Parathyroid adenoma (tissue), 2 donors: ENCODE measurements around the gene SNX7.
A peak's percentile ranks its signal among the peaks of the same experiment; 100 is the strongest.

ENCODE experiments used
- H2AFZ ChIP-seq: fragments of 300-600 bp; sonication (generic); one replicate; pipeline ENCODE4 v1.7.0; 2017; ENCODE audit warnings: antibody characterized with exemption, mild to moderate bottlenecking
- H3K27ac ChIP-seq: fragments of 300-600 bp; sonication (generic); one replicate; pipeline ENCODE4 v1.7.0; 2017
- H3K27me3 ChIP-seq: fragments of 300-600 bp; sonication (generic); one replicate; pipeline ENCODE4 v1.7.0; 2017; ENCODE audit warnings: low read length; ENCODE audit not compliant: control insufficient read depth, insufficient read depth
- H3K36me3 ChIP-seq: fragments of 300-600 bp; sonication (generic); one replicate; pipeline ENCODE4 v1.7.0; 2017; ENCODE audit warnings: low read length; ENCODE audit not compliant: control insufficient read depth, insufficient read depth
- H3K4me1 ChIP-seq: fragments of 300-600 bp; sonication (generic); one replicate; pipeline ENCODE4 v1.7.0; 2017; ENCODE audit warnings: control low read depth
- H3K4me2 ChIP-seq: fragments of 300-600 bp; sonication (generic); one replicate; pipeline ENCODE4 v1.7.0; 2017; ENCODE audit warnings: low read length
- H3K4me3 ChIP-seq: fragments of 300-600 bp; sonication (generic); one replicate; pipeline ENCODE4 v1.7.0; 2017; ENCODE audit warnings: low read depth, low read length
- H3K79me2 ChIP-seq: fragments of 300-600 bp; sonication (generic); one replicate; pipeline ENCODE4 v1.7.0; 2017; ENCODE audit warnings: control low read depth
- H3K9ac ChIP-seq: fragments of 300-600 bp; sonication (generic); one replicate; pipeline ENCODE4 v1.7.0; 2017; ENCODE audit warnings: mild to moderate bottlenecking
- H3K9me3 ChIP-seq: fragments of 300-600 bp; sonication (generic); one replicate; pipeline ENCODE4 v1.7.0; 2017; ENCODE audit warnings: low read length; ENCODE audit not compliant: control insufficient read depth
- CTCF ChIP-seq: fragments of 300-600 bp; sonication (generic); IDR thresholded peaks from one replicate; pipeline ENCODE4 v1.7.0; 2017; ENCODE audit warnings: antibody characterized with exemption, mild to moderate bottlenecking
- donor health status: primary hyperparathyroidism.

Gene SNX7

DNA sequence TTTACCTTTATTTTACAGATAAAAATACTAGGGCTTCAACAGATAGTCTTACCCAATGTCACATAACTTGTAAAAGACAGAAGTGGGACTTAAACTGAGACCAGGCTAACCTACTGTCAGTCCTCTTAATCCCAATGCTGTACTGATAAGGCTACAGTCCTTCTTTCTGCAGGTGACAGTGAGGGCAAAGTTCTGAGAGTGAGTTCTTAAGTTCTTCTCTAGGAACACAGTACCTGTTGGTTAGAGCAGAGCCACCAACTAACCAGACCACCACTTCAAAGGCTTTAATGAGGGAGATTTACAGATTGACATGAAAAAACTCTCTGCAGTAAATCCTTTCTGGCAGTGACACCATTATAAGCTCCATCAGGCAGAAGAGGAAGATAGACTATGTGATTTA, 74.2 kb downstream of the SNX7 start:
- H3K4me3 ChIP-seq, result no peak overlapping the region
- no peaks in the 10 kb centered on the region for H3K36me3 ChIP-seq
- H3K27me3 ChIP-seq, result no peaks in the 10 kb centered on the region
- H3K27ac ChIP-seq, result no peak overlapping the region
- no peaks in the 10 kb centered on the region for H3K4me1 ChIP-seq
- no peaks in the 10 kb centered on the region for H3K79me2 ChIP-seq
- no peak overlapping the region for H3K4me2 ChIP-seq
- H3K9ac ChIP-seq, result no peak overlapping the region
- H3K9me3 ChIP-seq, result no peaks in the 10 kb centered on the region
- H2AFZ ChIP-seq, result no peak overlapping the region
- TF ChIP-seq CTCF, result no peak

- no peaks in the 10 kb centered on the region for H3K4me1 ChIP-seq
- TF ChIP-seq CTCF, result no peak
- H3K4me2 ChIP-seq, result no peak overlapping the region
- H3K27me3 ChIP-seq, result no peaks in the 10 kb centered on the region
- no peak overlapping the region for H3K4me3 ChIP-seq
- H2AFZ ChIP-seq, result no peak overlapping the region
- H3K9me3 ChIP-seq, result no peaks in the 10 kb centered on the region
- H3K9ac ChIP-seq, result no peak overlapping the region
- no peak overlapping the region for H3K27ac ChIP-seq
- no peaks in the 10 kb centered on the region for H3K36me3 ChIP-seq
- H3K79me2 ChIP-seq, result no peaks in the 10 kb centered on the region
Observed at GRCh38 chr1:98737835-98738234, 76.3 kb downstream of the SNX7 start.

DNA sequence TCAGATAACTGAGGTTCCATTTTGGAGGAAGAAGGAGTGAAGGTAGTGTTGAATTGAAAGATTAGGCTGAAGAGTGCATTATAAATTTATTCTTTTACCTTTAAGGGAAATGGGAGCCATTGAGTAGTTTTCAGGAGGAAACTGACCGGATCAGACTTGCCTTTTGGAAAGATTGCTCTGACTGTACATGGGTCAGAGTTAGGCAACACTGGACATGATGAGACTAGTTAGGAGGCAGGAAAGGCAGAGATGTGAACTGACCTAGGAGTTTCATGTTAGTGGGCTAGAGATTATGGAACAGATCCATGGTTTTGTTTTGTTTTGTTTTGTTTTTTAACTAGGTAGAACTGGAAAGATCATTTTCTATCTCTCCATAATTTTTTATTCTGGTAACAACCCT, 78.2 kb downstream of the SNX7 start:
- Histone ChIP-seq H3K79me2 (no peaks in the 10 kb centered on the region), H3K4me2 (no peak overlapping the region), H3K27ac (no peak overlapping the region), H3K36me3 (no peaks in the 10 kb centered on the region), H3K9me3 (no peaks in the 10 kb centered on the region), H3K27me3 (no peaks in the 10 kb centered on the region), H3K4me1 (no peaks in the 10 kb centered on the region), H3K4me3 (no peak overlapping the region), H2AFZ (no peak overlapping the region), H3K9ac (no peak overlapping the region)
- no peak for TF ChIP-seq CTCF

GRCh38 chr1:98741164-98741563, 79.6 kb downstream of the SNX7 start:
- H3K36me3 ChIP-seq, result no peaks in the 10 kb centered on the region
- no peaks in the 10 kb centered on the region for H3K79me2 ChIP-seq
- H3K4me1 ChIP-seq, result no peaks in the 10 kb centered on the region
- H3K9ac ChIP-seq, result no peak overlapping the region
- H3K27me3 ChIP-seq, result no peaks in the 10 kb centered on the region
- no peaks in the 10 kb centered on the region for H3K9me3 ChIP-seq
- TF ChIP-seq CTCF, result no peak
- no peak overlapping the region for H2AFZ ChIP-seq
- H3K4me2 ChIP-seq, result no peak overlapping the region
- H3K27ac ChIP-seq, result no peak overlapping the region
- H3K4me3 ChIP-seq, result no peak overlapping the region

- Histone ChIP-seq H2AFZ (no peak overlapping the region), H3K4me2 (no peak overlapping the region), H3K79me2 (no peaks in the 10 kb centered on the region), H3K36me3 (no peaks in the 10 kb centered on the region), H3K27me3 (no peaks in the 10 kb centered on the region), H3K9me3 (no peaks in the 10 kb centered on the region), H3K4me1 (no peaks in the 10 kb centered on the region), H3K4me3 (no peak overlapping the region), H3K27ac (no peak overlapping the region), H3K9ac (no peak overlapping the region)
- TF ChIP-seq CTCF, result peak; percentile 14
Observed at GRCh38 chr1:98749152-98749756, 87.7 kb downstream of the SNX7 start.
